NCI-H1092 (cell line): ENCODE results near the gene GLB1L2.

ENCODE experiments used
- DNase-seq: peaks from one replicate; lab custom pipeline; 2025; lab: John Stamatoyannopoulos, UW

Gene GLB1L2

DNA sequence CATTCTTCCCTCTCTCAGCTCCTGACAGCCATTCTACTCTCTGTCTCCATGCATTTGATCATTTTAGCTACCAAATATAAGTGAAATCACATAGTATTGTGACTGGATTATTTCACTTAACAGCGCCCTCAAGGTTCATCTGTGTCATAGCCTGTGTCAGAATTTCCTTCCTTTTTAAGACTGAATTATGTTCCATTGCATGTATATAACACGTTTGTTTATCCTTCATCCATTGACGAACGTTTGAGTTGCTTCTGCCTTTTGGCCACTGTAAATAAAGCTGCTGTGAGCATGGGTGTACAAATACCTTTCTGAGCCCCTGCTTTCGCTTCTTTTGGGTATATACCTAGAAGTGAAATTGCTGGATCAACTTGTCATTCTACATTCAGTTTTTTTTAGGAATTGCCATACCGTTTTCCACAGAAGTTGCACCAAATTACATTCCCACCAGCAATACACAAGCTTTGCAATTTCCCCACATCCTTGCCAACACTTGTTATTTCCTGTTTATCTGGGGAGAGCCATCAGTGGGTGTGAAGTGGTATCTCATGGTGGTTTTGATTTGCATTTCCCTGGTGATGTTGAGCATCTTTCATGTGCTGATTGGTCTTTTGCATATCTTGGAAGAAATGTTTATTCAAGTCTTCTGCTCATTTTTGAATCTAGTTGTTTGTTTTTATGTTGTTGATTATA lies 17.5 kb downstream of the GLB1L2 start:
- DNase-seq = no peak

DNA sequence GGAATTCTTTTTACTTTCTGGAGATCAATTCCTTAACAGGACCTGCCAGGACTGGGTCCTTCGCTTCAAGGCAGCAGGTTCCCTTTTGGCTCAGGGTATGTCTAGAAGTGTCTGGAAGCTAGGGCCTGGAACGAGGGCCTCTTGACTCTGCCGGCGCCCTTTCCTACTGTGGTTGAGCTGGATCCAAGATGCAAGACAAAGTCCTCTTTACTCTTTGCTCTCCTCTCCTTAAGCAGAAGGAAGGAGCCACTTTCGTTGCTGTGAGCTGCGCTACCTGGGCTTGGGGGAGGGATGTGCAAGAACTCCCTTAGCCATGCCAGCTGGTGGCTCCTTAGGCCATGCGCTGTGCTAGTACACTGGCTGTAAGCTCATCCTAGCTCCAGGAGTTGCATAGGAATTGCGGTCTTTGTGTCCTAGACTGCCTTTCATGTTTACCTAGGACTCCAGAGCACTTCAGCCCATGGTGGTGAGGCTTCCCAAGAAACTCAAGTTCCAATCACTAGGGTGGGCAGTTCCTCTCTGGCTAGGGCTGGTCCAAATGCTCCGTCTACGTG lies 18.1 kb downstream of the GLB1L2 start:
- DNase-seq = no peak

DNA sequence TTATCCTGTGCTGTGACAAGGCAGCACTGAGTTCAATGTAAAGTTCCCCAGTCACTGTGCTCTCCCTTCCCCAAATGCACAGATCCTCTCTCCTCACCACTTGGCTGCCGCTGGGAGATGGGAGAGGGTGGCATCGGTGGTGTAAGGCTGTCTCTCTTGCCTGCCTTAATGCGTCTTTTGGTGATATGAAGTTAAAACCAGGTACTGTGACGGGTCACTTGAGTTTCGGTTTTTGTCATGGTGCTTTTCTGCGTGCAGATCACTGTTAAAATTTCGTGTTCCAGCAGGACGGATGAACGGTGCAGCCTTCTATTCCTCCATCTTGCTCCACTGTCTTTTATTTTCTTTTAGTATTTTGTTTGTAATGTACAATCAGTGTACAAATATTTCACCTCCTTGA lies 18.6 kb downstream of the GLB1L2 start:
- no peak for DNase-seq

DNA sequence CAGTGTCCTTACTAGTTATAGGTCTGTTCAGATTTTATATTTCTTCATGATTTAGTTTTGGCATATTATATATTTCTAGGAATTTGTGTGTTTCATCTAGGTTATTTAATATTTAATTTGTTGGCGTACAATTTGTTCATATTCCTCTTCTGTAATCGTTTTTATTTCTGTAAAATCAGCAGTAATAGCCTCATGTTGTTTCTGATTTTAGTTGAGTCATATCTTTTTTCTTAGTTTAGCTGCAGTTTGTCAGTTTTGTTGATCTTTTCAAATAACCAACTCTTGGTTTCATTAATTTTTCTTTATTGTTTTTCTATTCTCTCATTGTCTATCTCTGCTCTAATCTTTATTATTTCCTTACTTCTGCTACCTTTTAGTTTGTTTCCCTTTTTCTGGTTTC lies 20.3 kb downstream of the GLB1L2 start:
- no peak for DNase-seq

DNA sequence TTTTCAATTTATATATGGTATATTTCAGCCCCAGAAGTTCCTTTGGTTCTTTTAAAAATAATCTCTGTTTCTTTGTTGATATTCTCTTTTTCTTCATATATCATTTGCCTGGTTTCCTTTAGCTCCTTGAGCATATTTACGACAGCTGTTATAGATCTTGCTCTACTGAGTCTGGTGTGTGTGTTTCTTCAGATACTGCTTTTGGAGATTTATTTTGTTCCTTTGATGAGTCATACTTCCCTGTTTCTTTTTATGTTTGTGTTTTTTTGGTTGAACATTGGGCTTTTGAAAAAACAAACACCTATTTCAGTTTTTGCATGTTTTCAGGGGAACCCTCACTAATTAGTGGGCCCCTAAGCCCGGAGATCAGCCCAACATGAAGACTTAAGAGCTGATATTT lies 23.3 kb downstream of the GLB1L2 start:
- DNase-seq = no peak

DNA sequence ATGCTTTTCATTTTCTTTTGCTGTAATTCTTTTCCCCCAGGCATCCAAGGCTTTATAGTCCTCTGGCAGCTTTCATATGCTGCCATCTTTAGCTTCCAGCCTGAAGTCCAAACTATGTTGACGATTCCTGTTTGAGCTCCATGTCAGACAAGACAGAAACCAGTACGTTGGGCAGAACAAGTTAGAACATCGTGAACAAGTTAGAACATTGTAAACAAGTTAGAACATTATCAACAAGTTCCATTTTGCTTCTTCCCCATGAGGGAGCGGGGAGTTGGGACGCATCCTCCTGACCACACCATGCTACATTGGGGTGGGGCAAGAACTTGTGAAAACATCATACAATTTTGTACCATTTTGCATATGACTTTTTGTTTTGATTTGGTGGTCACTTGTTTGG lies 23.9 kb downstream of the GLB1L2 start:
- DNase-seq = no peak

DNA sequence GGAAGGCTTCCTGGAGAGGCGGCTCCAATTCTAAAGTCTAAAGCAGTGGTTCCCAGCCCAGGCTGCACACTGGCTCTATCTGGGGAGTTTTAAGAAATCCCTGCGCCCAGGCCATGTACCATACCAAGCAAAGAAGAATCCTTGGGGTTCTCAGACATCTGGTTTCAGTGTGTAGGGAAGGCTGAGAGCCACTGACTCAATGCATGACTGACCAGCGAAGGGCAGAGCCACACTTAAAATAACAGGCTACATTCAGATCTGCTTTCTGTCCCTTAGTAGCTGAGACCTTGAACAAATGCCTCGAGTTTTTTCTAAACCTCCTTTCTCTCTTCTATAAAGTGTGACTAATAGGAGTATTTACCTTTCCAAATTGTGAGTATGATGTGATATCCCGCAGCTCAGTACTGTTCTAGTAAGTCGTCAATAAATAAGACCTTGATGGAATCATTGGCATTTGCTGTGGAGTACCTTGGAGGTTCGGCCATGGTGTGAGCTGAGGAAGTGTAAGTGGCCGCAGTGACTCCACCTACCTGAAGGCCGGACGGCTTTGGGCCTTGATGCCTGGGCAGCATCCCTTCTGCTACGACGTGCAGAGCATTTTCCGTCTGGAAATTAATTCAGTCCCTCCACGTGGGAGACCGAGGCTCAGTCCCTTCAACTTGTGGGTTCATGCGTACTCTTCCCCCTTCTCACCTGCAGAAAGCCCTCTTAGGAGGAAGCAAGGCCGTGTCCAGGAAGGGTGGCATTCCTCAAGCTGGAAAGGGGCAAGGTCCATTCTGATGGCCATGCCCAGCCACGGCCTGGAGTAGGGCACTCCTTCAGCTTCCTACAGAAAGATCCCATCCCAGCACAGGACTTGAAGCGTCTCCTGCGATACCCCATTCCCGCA lies 25.1 kb downstream of the GLB1L2 start:
- DNase-seq = no peak

DNA sequence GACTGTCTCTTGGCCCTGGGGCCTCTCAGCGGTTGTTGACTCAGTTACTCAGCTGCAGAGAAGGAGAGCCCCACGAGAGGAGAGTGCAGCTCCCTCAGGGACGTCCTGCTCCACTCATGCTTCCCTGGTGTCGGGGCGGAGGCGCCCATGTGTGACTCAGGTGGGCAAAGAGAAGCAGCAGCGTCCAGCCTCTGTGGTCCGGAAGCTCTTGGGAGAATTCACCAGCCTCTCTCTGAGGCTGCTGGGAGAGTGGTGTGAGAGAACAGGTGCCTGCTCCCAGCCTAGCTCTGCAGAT lies 25.7 kb downstream of the GLB1L2 start:
- no peak for DNase-seq

DNA sequence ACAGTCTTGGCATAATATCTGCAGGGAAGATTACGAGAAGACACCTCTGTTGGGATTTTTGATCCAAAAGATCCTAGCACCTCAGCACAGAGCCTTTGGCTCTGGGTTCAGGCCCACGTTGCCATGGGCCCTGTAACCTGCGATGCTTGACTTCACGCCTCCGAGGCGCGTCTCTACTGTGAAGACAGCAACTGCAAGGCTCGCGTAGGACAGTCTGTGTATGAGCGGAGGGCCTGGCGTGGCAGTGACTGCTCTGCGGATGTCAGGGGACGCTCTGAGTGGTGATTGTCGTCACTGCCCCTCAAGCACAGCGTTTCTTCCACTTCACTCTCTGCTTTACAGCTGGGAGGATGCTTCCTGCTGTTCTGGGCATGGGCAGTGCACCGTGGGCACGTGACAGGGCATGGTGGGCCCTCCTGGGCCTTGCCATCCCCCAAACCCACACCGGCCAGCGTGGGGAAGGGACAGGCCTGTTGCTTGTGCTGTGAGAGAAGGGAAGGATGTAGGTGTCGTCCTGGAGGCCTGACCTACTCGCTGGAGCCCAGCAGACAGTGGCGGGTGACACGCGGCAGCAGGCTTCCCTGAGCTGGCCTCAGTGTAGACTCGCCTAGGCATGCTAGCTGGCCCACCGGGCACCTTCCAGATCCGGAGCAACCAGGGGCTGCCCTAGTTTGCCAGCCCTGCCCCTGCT lies 26.5 kb downstream of the GLB1L2 start:
- no peak for DNase-seq

DNA sequence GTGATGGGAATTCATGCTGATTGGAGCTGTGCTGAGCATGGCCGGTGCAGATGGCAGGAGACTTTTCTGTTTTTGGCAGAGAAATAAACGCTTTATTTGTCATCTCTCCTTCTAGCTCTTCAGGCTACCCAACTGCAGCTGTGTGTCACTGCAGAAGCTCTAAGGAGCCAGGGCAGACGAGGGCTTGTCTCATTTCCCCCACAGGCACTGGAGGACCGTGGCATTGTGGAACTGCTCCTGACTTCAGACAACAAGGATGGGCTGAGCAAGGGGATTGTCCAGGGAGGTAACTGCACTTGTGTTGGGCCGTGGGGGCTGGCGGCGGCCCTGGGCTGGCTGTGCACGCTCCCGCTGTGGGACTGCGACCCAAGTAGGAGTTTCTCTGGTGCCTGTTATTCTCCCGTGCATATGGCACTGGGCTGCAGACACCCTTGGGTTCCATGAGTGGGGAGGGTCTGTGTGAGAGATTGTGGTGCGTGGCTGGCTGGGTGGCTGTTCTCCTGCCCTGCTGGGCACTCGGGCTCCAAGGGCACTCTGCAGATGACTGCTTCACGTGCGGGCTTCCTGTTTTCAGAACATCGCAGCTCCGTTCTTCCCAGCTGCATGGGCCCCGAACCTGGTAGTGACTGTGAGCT lies 27.2 kb downstream of the GLB1L2 start:
- no peak for DNase-seq

DNA sequence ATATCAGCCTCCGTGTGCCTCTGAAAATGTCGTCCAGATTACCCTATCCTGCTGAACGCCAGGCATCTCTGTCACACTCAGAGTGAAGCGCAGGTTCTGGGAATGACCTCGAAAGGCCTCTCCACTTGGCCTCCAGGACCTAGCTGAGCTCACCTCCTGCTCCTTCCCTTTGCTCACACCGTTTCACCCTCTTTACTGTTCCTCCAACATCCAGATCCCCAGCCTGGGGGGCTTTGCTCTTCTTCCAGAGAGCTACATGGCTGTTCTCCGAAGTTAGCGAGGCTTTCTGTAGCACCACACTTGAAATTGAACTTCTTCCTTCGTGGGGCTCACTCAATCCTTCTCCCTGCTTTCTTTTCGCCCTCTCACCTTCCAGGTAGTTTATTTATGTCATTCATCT lies 27.9 kb downstream of the GLB1L2 start:
- DNase-seq = no peak

DNA sequence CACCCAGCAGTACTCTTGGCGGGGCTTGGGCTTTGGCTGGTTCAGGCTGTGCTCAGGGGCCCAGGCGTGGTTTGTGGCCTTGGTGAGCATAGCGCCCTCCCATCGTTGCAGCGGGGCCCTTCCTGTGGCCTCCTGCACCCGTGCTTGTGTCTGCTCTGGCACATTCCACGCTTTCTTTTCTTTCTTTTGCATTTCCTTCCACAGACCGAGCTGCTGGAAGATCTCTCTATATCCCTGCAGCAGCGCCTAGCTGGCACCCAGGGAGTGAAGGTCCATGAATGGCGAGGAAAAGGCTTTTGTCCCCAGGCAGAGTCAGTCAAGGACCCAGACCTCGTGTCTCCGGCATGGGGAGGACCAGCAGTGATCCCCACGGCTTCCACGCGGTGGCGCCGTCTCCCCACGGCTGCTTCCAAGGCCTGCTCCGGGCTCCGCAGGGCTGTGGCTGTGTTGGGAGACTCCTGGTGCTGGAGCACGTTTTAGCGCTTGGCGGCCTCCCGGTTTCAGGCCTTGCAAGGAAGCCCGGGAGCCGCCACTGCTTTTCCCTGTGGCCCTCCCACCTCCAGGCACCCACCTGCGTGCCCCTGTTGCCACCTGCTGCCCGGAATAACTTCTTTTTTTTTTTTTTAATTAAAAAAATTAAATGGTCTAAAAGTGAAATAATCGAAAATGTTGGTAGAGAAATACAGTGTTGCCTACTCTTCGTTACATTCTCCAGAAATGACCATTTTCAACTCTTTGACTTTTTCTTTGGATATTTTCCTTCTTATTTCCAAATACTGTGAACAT lies 28.5 kb downstream of the GLB1L2 start:
- peak; percentile 89 for DNase-seq

DNA sequence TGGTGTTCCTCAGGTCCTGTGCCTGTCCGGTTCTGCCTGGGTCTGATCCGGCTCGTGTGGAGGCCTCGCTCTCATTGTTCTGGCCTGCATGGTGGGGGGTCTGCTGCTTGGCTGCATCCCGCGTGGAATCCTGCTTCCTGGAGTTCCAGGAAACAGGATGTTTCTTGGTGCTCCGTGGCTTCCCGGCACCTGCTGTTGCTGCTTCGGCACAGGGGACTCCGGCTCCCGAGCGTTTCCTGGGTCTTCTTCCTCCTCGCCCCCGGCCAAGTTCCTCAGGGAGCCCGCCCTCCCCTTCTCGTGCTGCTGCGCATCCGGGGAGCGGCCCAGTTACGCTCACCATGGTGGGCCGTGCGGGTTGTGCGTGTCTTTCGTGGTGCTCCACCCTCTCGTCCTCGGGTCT lies 29.9 kb downstream of the GLB1L2 start:
- no peak for DNase-seq

DNA sequence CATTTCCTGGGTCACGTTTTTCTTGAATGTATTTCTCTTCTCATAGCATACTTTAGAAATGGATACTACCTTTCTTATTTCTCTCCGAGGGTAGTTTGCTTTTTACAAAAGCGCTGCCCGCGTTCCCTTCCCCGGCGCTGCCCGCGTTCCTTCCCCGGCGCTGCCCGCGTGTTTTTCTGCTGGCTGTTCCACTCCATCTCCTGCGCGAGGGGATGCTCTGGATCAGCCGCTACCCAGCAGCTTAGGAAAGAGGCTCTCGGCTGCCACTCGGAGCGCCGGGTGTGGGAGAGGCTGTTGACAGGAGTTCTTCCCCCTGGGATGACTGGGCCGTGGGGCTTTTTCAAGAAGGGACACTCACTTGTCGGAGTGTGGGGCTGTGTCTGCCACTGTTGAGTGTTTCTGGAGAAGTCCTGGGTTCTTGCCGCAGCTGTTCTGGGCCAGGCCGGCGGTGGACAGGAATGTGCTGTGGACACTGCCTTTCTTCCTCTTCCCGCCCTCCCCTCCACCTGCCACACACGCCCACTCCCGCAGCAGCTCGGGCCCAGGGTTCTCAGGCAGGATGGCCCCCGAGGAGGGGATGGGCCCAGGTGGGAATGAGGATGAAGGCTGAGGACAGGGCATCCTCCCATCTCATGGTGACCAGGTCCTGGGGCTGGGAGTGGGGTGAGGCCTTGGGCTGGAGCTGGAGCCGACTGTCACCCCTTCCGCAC lies 30.6 kb downstream of the GLB1L2 start:
- DNase-seq = no peak

DNA sequence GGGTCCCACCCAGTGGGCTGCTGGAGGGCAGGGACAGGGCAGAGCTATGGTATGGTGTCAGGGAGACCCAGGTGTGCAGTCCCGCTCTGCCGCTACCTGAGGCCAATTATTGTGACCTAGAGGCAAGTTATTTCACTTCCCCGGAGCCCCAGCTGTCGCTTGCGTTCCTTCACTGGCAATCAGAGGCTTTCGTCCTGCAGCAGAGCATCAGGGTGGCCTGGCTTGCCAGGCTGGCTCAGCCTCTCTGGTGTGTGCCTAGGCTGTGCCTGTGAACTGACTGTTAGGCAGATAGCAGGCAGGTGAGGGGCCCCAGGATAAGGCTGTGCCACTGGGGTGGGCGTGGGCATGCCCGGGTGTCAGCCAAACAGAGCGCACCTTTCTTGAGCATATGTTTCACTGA lies 31.4 kb downstream of the GLB1L2 start:
- no peak for DNase-seq

DNA sequence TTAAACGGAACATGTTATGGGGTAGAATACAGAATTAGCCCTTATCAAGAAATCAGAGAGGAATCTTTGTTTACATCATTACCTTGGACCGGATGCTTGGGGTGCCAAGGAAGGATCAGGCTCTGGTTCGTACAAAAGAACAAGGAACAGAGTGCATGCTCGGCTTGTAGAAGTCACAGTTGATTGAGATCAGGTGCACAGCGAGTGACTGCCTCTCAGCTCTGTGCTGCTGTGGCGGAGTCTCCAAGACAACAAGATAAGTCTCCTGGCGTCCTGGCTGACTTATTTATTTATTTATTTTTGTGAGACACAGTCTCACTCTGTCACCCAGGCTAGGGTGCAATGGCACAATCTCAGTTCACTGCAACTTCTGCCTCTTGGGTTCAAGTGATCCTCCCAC lies 31.8 kb downstream of the GLB1L2 start:
- DNase-seq = no peak

DNA sequence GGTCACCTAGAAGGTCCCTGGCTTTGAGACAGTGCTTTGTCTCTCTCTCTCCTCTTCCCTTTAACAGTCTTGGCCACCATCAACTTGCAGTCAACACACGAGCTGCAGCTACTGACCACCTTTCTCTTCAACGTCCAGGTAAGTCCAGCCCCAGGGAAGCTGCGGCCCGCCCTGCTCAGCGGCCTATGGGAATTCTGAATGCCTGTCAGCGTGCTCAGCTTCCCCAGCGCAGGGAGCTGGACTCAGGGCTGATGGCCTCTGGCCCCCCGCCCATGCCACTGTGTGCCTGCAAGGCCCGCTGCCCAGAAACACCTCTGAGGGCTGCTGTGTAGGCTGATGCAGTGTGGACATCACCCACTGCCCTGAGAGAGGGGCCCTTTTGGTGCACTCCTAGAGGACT lies 32.5 kb downstream of the GLB1L2 start:
- DNase-seq = no peak

DNA sequence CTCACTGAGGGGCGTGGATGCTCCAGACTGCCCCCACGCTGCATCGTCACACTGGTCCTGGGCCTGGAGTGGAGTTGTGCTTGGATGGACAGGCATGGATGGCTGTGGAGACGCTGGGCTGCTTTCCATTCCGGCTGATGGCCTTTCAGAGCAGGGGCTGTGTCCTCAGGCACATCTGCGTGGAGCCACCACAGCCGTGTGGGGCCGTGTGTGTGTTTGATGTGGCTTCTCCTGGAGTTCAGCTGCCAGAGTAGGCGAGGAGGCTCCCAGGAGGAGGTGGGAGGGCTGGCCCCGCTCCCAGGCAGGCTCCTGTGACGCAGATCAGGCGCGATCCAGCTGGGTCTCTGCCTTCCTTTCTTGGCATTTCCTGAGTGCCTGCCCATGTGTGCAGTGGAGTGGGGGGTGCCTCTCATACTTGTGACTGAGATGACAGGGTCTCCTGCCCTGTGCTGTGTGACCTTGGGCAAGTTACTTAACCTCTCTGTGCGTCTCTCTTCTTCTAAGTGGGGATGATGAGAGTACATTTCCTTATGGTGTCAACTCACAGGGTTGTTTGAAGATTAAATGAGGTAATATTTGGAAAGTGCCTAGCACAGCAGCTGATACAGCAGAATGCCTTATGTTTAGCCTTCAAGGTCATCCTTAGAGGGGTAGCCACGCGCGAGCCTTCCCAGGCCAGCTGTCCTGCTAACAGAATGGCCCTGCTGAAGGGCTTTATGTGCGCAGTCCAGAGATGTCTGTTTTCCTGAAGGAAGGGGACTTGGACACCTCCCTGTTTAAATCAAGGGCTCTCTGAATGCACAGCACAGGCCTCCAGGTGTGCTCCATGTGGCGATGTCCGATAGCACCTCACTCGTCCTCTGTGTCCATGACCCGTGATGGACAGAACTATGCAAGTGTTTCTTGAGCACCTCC lies 33.5 kb downstream of the GLB1L2 start:
- DNase-seq = no peak

DNA sequence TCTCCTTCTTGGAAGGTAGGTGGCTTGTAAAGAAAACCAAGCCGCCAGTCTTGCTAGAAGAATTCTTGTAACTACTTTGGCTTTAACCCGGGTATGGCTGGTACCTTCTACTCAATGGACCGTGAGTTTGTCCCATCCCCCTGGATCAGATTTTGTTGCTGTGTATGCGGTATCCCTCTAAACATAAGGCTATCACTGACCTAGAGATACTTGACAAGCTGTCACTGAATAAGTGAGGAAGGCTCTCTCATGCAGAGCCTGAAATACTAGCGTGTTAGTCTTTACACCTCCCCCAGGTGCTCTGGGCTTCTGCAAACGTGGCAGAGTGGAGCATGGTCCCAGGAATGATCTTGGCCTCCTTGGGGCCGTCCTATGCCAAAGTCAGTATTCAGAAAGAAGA lies 34.5 kb downstream of the GLB1L2 start:
- DNase-seq = no peak

DNA sequence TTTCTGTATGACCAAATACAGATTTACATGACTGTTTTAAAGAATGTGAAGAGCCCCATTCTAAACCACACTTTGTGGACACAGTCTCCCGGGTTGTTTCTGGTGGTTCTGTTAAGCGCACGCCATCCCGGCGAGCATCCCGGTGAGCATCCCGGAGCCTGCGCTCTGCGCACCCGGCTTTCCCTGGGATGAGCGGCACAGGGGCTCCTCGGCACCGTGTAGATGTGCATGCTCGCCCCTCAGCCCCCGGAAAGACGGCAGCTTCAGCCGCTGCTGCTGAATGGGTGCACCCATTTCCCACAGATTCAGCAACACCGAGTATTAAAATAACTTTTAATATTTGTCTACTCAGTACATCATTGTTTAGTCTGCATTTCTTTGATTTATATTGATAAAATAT lies 36.0 kb downstream of the GLB1L2 start:
- no peak for DNase-seq
